HL-60 (cell line): ENCODE measurements around the gene PLXNA3.

Experiments
- GABPA ChIP-seq: IDR thresholded peaks from 2 replicates; pipeline ENCODE4 v1.6.1; 2012; ENCODE audit warnings: low read depth
- POLR2AphosphoS5 ChIP-seq: IDR thresholded peaks from 2 replicates; pipeline ENCODE4 v1.6.1; 2012; ENCODE audit warnings: low read depth
- SPI1 ChIP-seq: IDR thresholded peaks from 2 replicates; pipeline ENCODE4 v1.6.1; 2012; ENCODE audit warnings: low read depth, mild to moderate bottlenecking, borderline replicate concordance
- TF ChIP-seq, protein P1 (sequence below): IDR thresholded peaks from one replicate; pipeline ENCODE4 v1.5.1; 2011; ENCODE audit warnings: low read length, control low read depth, inconsistent platforms; ENCODE audit not compliant: insufficient read depth
- TF ChIP-seq, protein P2 (sequence below): IDR thresholded peaks from 2 replicates; pipeline ENCODE4 v1.6.1; 2012; ENCODE audit warnings: low read depth; ENCODE audit not compliant: insufficient replicate concordance

GRCh38 chrX:154515966-154516655 is 58.0 kb downstream of the PLXNA3 start, which contains the start of gene FAM3A:
- TF ChIP-seq, protein P1, sequence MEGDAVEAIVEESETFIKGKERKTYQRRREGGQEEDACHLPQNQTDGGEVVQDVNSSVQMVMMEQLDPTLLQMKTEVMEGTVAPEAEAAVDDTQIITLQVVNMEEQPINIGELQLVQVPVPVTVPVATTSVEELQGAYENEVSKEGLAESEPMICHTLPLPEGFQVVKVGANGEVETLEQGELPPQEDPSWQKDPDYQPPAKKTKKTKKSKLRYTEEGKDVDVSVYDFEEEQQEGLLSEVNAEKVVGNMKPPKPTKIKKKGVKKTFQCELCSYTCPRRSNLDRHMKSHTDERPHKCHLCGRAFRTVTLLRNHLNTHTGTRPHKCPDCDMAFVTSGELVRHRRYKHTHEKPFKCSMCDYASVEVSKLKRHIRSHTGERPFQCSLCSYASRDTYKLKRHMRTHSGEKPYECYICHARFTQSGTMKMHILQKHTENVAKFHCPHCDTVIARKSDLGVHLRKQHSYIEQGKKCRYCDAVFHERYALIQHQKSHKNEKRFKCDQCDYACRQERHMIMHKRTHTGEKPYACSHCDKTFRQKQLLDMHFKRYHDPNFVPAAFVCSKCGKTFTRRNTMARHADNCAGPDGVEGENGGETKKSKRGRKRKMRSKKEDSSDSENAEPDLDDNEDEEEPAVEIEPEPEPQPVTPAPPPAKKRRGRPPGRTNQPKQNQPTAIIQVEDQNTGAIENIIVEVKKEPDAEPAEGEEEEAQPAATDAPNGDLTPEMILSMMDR: no peak
- no peak for TF ChIP-seq GABPA
- TF ChIP-seq, protein P2, sequence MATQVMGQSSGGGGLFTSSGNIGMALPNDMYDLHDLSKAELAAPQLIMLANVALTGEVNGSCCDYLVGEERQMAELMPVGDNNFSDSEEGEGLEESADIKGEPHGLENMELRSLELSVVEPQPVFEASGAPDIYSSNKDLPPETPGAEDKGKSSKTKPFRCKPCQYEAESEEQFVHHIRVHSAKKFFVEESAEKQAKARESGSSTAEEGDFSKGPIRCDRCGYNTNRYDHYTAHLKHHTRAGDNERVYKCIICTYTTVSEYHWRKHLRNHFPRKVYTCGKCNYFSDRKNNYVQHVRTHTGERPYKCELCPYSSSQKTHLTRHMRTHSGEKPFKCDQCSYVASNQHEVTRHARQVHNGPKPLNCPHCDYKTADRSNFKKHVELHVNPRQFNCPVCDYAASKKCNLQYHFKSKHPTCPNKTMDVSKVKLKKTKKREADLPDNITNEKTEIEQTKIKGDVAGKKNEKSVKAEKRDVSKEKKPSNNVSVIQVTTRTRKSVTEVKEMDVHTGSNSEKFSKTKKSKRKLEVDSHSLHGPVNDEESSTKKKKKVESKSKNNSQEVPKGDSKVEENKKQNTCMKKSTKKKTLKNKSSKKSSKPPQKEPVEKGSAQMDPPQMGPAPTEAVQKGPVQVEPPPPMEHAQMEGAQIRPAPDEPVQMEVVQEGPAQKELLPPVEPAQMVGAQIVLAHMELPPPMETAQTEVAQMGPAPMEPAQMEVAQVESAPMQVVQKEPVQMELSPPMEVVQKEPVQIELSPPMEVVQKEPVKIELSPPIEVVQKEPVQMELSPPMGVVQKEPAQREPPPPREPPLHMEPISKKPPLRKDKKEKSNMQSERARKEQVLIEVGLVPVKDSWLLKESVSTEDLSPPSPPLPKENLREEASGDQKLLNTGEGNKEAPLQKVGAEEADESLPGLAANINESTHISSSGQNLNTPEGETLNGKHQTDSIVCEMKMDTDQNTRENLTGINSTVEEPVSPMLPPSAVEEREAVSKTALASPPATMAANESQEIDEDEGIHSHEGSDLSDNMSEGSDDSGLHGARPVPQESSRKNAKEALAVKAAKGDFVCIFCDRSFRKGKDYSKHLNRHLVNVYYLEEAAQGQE: no peak
- TF ChIP-seq POLR2AphosphoS5: peak; percentile 57
- TF ChIP-seq SPI1: no peak
